Astrocyte (in vitro differentiated cells and primary cell): ENCODE measurements around the gene CEP97. TPM values are rescaled to one million over a fixed set of nuclear protein-coding genes. Genes with fewer than 3 reads are reported as not detected.
"Not testable (repeated sequence)": the region's sequence is repeated elsewhere in the genome, so short reads cannot be mapped to it uniquely, and the experiment has no call there.

Experiments used
- DNase-seq: peaks from one replicate; pipeline ENCODE4 v3.0.0-alpha.2; 2010; ENCODE audit warnings: low read depth
- FAIRE-seq: peaks from 2 replicates; lab custom pipeline; 2011; peaks lifted over from hg19 to GRCh38; lab: Jason Lieb, UNC
- H2AFZ ChIP-seq: 2 replicates; pipeline ENCODE4 v1.6.0; 2012; ENCODE audit warnings: low read depth, low read length, inconsistent platforms
- H3K27ac ChIP-seq: 2 replicates; pipeline ENCODE4 v1.5.1; 2011; ENCODE audit warnings: low read depth, low read length, inconsistent platforms
- H3K27me3 ChIP-seq: 2 replicates; pipeline ENCODE4 v1.6.0; 2011; ENCODE audit warnings: low read length, inconsistent platforms; ENCODE audit not compliant: insufficient read depth
- H3K36me3 ChIP-seq: 2 replicates; pipeline ENCODE4 v1.5.1; 2011; ENCODE audit warnings: low read length, inconsistent platforms; ENCODE audit not compliant: insufficient read depth
- H3K4me1 ChIP-seq: 2 replicates; pipeline ENCODE4 v1.5.1; 2011; ENCODE audit warnings: low read length, inconsistent platforms; ENCODE audit not compliant: insufficient read depth
- H3K4me2 ChIP-seq: 2 replicates; pipeline ENCODE4 v1.6.0; 2012; ENCODE audit warnings: low read length, inconsistent platforms
- H3K4me3 ChIP-seq: 2 replicates; pipeline ENCODE4 v1.5.1; 2011; ENCODE audit warnings: low read depth, mild to moderate bottlenecking, low read length, inconsistent platforms; ENCODE audit not compliant: insufficient read depth
- H3K79me2 ChIP-seq: 2 replicates; pipeline ENCODE4 v1.6.0; 2012; ENCODE audit warnings: mild to moderate bottlenecking, low read length, inconsistent platforms; ENCODE audit not compliant: insufficient read depth
- H3K9ac ChIP-seq: 2 replicates; pipeline ENCODE4 v1.6.0; 2012; ENCODE audit warnings: mild to moderate bottlenecking, low read length, inconsistent platforms
- H3K9me3 ChIP-seq: 2 replicates; pipeline ENCODE4 v1.5.1; 2012; ENCODE audit warnings: low read depth, mild to moderate bottlenecking, low read length, inconsistent platforms; ENCODE audit not compliant: insufficient read depth
- H4K20me1 ChIP-seq: 2 replicates; pipeline ENCODE4 v1.6.0; 2012; ENCODE audit warnings: low read length, inconsistent platforms; ENCODE audit not compliant: insufficient read depth
- H3K27ac Mint-ChIP-seq: one replicate; pipeline ENCODE4 v1.8.0; 2021; ENCODE audit warnings: mild to moderate bottlenecking, mixed read lengths; ENCODE audit not compliant: unreplicated experiment
- H3K27me3 Mint-ChIP-seq: one replicate; pipeline ENCODE4 v1.8.0; 2021; ENCODE audit warnings: low read depth, mixed read lengths; ENCODE audit not compliant: unreplicated experiment
- H3K36me3 Mint-ChIP-seq: one replicate; pipeline ENCODE4 v1.8.0; 2021; ENCODE audit warnings: low read depth, mixed read lengths; ENCODE audit not compliant: unreplicated experiment
- H3K4me1 Mint-ChIP-seq: one replicate; pipeline ENCODE4 v1.8.0; 2021; ENCODE audit warnings: low read depth, mixed read lengths; ENCODE audit not compliant: unreplicated experiment
- H3K4me3 Mint-ChIP-seq: one replicate; pipeline ENCODE4 v1.8.0; 2021; ENCODE audit warnings: mild to moderate bottlenecking, moderate library complexity, mixed read lengths; ENCODE audit not compliant: unreplicated experiment
- H3K9me3 Mint-ChIP-seq: one replicate; pipeline ENCODE4 v1.8.0; 2021; ENCODE audit warnings: mild to moderate bottlenecking, mixed read lengths; ENCODE audit not compliant: unreplicated experiment
- EZH2 ChIP-seq: IDR thresholded peaks from 2 replicates; pipeline ENCODE4 v1.6.1; 2012; ENCODE audit warnings: mild to moderate bottlenecking, low read length, inconsistent platforms; ENCODE audit not compliant: insufficient read depth
- total RNA-seq: library from RNA; stranded (reverse); gene quantifications from 2 replicates; pipeline ENCODE4 v1.2.1, GENCODE V29; 2021
- TF ChIP-seq, protein P1 (sequence below): IDR thresholded peaks from 2 replicates; pipeline ENCODE4 v1.5.1; 2011; ENCODE audit warnings: low read depth, mild to moderate bottlenecking, inconsistent platforms, low read length, moderate library complexity; ENCODE audit not compliant: insufficient read depth

Gene CEP97
- total RNA-seq, 1 donor from 2014 or later: 11.5 TPM

DNA sequence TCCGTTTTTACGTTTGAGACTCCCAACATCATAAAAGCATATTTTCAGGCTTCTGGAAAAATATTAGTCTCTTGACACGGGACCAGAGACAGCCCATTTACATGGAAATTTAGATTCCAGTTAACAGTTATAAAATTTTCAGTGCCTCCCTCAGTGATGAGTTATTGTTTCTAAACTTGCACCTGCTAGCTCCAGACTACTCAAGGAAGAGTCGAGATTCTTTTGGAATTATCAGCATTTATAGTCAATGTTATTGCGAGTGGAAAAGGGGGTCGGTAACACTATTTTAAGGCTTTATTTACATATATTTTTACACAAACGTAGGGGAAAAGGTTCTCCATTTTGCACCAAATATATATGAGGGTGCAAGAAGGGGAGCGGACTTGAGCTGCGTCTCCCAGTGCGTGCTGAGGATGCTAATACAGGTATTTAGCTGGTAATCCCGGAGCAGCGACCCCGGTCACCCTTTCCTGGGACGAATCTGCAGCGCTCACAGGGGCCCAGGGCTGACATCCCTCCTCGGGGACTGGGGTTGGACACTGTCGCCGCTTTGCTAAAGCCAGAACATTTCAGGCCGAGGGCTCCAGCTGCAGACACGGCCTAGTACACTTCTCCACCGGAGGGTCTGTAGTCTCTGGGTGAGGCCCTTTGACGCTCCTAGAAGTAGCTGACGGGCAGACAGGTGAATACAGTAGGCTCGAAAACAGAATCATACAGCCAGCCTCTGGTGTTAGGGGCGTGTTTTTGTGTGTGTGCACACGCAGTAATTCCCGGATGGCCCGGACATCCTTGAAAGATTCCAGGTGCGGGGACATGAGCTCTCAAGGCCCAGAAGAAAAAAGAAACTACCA, 46.8 kb upstream of the CEP97 start:
- Histone ChIP-seq H3K27ac (peak overlapping the region; percentile 15), H3K4me2 (peak overlapping the region; percentile 74), H3K9me3 (no peaks in the 10 kb centered on the region), H3K79me2 (peaks cover 53% of the 10 kb centered on the region), H3K4me3 (peak overlapping the region; percentile 89), H4K20me1 (peaks cover 61% of the 10 kb centered on the region), H3K27me3 (no peaks in the 10 kb centered on the region), H3K4me1 (peaks cover 10% of the 10 kb centered on the region), H3K9ac (peak overlapping the region; percentile 24), H2AFZ (no peak overlapping the region), H3K36me3 (peaks cover 28% of the 10 kb centered on the region)
- no peak for FAIRE-seq
- Mint-ChIP-seq H3K4me1 (peaks cover 10% of the 10 kb centered on the region), H3K36me3 (peaks cover 10% of the 10 kb centered on the region), H3K4me3 (peak overlapping the region; percentile 93), H3K9me3 (no peaks in the 10 kb centered on the region), H3K27ac (peak overlapping the region; percentile 75), H3K27me3 (no peaks in the 10 kb centered on the region)
- TF ChIP-seq EZH2: no peak
- TF ChIP-seq, protein P1, sequence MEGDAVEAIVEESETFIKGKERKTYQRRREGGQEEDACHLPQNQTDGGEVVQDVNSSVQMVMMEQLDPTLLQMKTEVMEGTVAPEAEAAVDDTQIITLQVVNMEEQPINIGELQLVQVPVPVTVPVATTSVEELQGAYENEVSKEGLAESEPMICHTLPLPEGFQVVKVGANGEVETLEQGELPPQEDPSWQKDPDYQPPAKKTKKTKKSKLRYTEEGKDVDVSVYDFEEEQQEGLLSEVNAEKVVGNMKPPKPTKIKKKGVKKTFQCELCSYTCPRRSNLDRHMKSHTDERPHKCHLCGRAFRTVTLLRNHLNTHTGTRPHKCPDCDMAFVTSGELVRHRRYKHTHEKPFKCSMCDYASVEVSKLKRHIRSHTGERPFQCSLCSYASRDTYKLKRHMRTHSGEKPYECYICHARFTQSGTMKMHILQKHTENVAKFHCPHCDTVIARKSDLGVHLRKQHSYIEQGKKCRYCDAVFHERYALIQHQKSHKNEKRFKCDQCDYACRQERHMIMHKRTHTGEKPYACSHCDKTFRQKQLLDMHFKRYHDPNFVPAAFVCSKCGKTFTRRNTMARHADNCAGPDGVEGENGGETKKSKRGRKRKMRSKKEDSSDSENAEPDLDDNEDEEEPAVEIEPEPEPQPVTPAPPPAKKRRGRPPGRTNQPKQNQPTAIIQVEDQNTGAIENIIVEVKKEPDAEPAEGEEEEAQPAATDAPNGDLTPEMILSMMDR: no peak
- DNase-seq: no peak

DNA sequence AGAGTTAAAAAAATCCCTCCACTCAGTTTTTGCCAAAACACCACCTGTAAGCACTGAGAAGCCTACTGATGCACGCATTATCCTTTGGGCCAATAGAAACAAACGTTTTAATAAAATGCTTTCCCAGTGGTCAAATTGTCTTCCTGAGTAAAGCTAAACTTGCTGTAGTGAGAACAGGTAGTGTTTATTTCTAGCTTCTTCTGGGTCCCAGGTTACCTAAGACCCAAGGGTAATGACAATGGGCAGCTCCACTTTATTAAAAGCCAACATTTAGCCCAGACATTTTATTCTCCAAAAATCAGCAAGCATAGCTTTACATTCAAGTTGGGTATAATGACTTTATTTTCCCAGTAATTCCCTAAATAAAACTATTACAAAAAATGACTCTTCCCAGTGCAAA, 45.6 kb upstream of the CEP97 start:
- not testable (repeated sequence) for FAIRE-seq, H3K9me3 Mint-ChIP-seq, H3K27me3 Mint-ChIP-seq, DNase-seq, H3K4me3 ChIP-seq, H3K27me3 ChIP-seq, H3K4me3 Mint-ChIP-seq, H2AFZ ChIP-seq, H3K27ac Mint-ChIP-seq, H3K9me3 ChIP-seq, H3K27ac ChIP-seq, H3K4me1 ChIP-seq, H3K4me2 ChIP-seq, H3K9ac ChIP-seq, H3K4me1 Mint-ChIP-seq
- Histone ChIP-seq H3K36me3 (peaks cover 38% of the 10 kb centered on the region), H4K20me1 (peaks cover 64% of the 10 kb centered on the region), H3K79me2 (peaks cover 53% of the 10 kb centered on the region)
- H3K36me3 Mint-ChIP-seq: peaks cover 12% of the 10 kb centered on the region

DNA sequence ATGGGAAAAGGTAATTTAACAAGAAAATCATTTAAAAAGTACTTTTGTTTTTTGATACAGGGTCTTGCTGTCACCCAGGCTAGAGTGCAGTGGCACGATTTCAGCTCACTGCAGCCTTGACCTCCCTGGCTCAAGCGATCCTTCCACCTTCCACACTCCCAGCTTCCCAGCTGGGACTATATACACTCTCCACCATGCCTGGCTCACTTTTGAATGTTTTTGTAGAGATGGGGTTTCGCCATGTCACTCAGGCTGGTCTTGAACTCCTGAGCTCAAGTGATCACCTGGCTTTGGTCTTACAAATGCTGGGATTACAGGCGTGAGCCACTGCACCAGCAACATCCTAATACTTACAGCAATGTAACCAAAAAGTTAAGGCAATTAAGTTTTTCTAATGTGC, 43.9 kb upstream of the CEP97 start:
- H4K20me1 ChIP-seq: peaks cover 68% of the 10 kb centered on the region
- H3K4me3 ChIP-seq: no peak overlapping the region
- H3K9me3 Mint-ChIP-seq: no peaks in the 10 kb centered on the region
- H3K4me1 ChIP-seq: peaks cover 19% of the 10 kb centered on the region
- no peak overlapping the region for H3K4me3 Mint-ChIP-seq
- TF ChIP-seq EZH2: no peak
- TF ChIP-seq, protein P1: no peak
- FAIRE-seq (no peak), DNase-seq (no peak)
- peaks cover 18% of the 10 kb centered on the region for H3K36me3 Mint-ChIP-seq
- H3K4me2 ChIP-seq: no peak overlapping the region
- no peaks in the 10 kb centered on the region for H3K9me3 ChIP-seq
- H3K27ac ChIP-seq: no peak overlapping the region
- peaks cover 7% of the 10 kb centered on the region for H3K4me1 Mint-ChIP-seq
- H3K27me3 ChIP-seq: no peaks in the 10 kb centered on the region
- H3K27me3 Mint-ChIP-seq: no peaks in the 10 kb centered on the region
- peaks cover 53% of the 10 kb centered on the region for H3K79me2 ChIP-seq
- peaks cover 47% of the 10 kb centered on the region for H3K36me3 ChIP-seq
- no peak overlapping the region for H3K9ac ChIP-seq
- H2AFZ ChIP-seq: no peak overlapping the region
- no peak overlapping the region for H3K27ac Mint-ChIP-seq
